HG03378 (cell line): ENCODE results near the gene FAM83C.

Source experiments
- ATAC-seq: cut with Tn5 transposase; IDR thresholded peaks from one replicate; pipeline ENCODE4 v1.9.1; 2021; ENCODE audit warnings: mild to moderate bottlenecking, moderate library complexity; ENCODE audit not compliant: unreplicated experiment

FAM83C gene

GRCh38 chr20:35240811-35241293 is 51.4 kb downstream of the FAM83C start:
- ATAC-seq, result no peak

DNA sequence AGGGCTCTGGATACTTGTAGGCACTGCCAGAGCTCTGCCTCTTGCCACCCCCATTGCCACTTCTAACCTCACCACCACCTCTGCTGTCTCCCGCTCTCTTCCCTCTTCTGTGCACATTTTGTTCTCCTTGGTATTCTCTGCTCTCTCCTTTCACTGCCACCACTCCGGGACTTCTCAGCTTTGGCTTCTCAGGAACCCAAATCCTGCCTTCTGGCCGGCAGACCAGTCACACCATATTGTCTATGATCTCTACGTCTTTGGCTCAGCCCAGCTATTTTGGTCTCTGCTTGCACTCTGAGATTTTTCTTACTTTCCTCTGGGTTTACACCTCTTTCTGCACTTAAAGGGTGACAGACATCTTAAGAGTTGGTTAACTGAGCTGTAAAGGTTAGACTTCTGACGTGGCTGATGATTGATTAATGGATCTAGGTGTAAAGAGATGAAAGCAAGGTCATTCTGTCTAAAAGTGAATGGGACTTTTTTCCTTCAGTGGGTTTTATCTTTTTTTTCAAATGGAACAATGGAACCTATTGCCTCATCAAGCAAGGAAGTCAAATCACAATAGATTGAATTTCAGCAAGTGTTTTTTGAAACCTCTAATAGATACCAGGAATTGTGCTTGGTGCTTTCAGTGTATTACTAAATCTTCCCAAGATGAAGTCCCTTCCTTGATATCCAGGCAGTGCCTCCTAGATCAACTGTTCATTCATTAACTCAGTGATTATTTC is 52.0 kb downstream of the FAM83C start:
- ATAC-seq, result no peak

DNA sequence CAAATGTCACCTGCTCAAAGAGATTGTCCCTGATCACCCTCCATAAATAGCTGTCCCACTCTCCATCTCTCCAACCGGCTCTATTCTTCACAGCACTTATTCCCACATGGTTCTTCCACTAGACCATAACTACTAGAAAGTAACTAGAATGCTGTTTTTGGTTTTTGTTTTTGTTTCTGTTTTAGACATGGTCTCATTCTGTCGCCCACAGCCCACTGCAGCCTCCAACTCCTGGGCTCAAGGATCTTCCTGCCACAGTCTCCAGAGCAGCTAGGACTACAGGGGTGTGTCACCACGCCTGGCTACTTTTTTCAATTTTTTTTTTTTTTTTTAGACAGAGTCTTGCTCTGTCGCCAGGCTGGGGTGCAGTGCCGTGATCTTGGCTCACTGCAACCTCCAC is 53.5 kb downstream of the FAM83C start:
- ATAC-seq, result no peak

DNA sequence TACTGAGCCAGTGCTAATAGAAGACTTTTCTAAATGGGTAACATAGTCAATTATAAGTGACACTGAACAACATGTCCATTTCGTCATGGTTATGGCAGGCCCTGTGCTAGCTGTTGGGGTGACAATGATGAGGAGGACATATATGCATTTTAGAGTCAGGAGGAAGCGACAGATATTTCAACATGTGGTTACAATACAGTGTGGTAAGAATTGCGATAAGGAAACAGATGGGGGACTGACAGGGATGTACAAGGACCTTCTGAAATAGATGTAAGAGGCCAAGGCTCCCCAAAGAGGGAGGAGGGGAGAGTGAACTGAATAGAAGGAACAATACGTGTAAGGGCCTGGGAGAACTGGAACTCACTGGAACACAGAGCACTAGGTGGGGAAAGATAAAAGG is 54.1 kb downstream of the FAM83C start:
- no peak for ATAC-seq

DNA sequence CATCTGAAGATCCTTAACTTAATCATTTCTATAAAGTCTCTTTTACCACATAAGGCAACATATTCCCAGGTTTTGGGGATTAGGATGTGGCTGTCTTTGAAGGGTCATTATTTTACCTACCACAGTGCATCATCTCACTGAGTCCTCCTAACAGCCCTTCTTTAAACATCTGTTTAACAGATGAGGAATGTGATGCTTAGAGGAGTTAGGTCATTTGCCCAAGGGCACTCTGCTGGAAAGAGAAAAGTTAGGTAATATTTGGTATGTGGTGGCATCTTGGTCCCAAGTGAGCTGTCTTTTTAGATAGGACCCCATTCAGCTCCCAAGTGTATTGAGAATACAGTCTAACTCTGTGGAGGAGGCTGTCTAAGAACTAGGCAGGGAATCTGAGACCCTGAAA is 54.7 kb downstream of the FAM83C start:
- ATAC-seq, result no peak

DNA sequence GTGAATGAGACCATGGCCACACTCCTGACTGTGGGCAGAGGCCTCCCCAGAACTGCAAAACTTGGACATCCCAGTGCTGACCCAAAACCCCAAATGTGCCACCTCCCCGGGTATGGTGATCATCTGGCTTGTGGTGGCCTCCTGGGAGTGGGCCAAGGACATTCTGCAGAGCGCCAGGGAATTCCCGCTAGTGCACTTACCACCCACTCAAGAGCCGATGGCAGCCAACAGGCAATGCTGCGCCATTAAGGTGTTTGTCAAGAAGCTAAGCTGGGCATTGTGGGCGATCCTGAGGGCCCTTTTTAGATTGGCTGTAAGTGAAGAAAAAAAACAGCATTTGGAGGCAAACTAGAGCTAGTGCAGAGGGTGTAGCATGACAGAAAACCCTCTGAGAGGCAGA is 56.3 kb downstream of the FAM83C start:
- ATAC-seq, result no peak
